Lung (tissue), 12 donors: ENCODE data around the gene NEDD9. TPM values are rescaled to one million over a fixed set of nuclear protein-coding genes. Genes with fewer than 3 reads are reported as not detected.

Experiments used
- ATAC-seq: fragments of 200-7000 bp; cut with Tn5 transposase; one replicate; pipeline ENCODE4 v1.9.1; 2020; ENCODE audit warnings: moderate number of reproducible peaks; ENCODE audit not compliant: insufficient read depth, low FRiP score
- DNase-seq, 3 donors: peaks; one replicate each; pipeline ENCODE4 v3.0.0-alpha.2; 2013 to 2017
- H3K27ac ChIP-seq, 2 donors: one replicate each; pipeline ENCODE4 v1.5.1; 2013; ENCODE audit warnings: mild to moderate bottlenecking in 2 of 2, moderate library complexity in 2 of 2, control low read depth in 1 of 2, inconsistent platforms in 1 of 2, low read depth in 1 of 2, low read length in 1 of 2
- H3K27me3 ChIP-seq, 3 donors: one replicate each; pipeline ENCODE4 v1.5.1; 2013; ENCODE audit warnings: low read length in 2 of 3; ENCODE audit not compliant: control insufficient read depth in 3 of 3, insufficient read depth in 3 of 3
- H3K36me3 ChIP-seq, 4 donors: one replicate each; pipeline ENCODE4 v1.5.1; 2013; ENCODE audit warnings: low read length in 4 of 4, mild to moderate bottlenecking in 1 of 4, moderate library complexity in 1 of 4; ENCODE audit not compliant: control insufficient read depth in 4 of 4, insufficient read depth in 4 of 4
- H3K4me1 ChIP-seq, 5 donors: one replicate each; pipeline ENCODE4 v1.5.1; 2013; ENCODE audit warnings: low read length in 5 of 5, mild to moderate bottlenecking in 2 of 5, moderate library complexity in 1 of 5; ENCODE audit not compliant: control insufficient read depth in 5 of 5, insufficient read depth in 5 of 5
- H3K4me3 ChIP-seq: one replicate; pipeline ENCODE4 v1.5.1; 2013; ENCODE audit warnings: mild to moderate bottlenecking, control low read depth, moderate library complexity
- H3K9ac ChIP-seq, 2 donors: one replicate each; pipeline ENCODE4 v1.5.1; 2013; ENCODE audit warnings: low read length in 2 of 2, control low read depth in 1 of 2; ENCODE audit not compliant: insufficient read depth in 1 of 2
- H3K9me3 ChIP-seq, 4 donors: one replicate each; pipeline ENCODE4 v1.5.1; 2013; ENCODE audit warnings: low read length in 3 of 4, mild to moderate bottlenecking in 1 of 4, moderate library complexity in 1 of 4; ENCODE audit not compliant: control insufficient read depth in 4 of 4, insufficient read depth in 3 of 4
- CTCF ChIP-seq: IDR thresholded peaks from 2 replicates; pipeline ENCODE4 v1.5.1; 2012; ENCODE audit warnings: mild to moderate bottlenecking; ENCODE audit errors: control extremely low read depth, extremely low read depth
- whole genome bisulfite sequencing, 2 donors: extraction: QIAGEN DNeasy Blood & Tissue Kit; methylation state at CpG; one replicate each; pipeline ENCODE4 v1.1.7; 2013; 5-methylcytosine and 5-hydroxymethylcytosine counted together
- polyA plus RNA-seq, 2 donors: library from polyadenylated mRNA; stranded (reverse); fragments of 200-250 nt; gene quantifications; one replicate each; pipeline ENCODE4 v1.2.1, GENCODE V29; 2013
- total RNA-seq, 2 donors: library from RNA; depleted of rRNA in 1 of 2; stranded (reverse); fragments of >200 nt in 1 of 2; gene quantifications; one replicate each; pipeline ENCODE4 v1.2.1, GENCODE V29; 2014 to 2021
- donor health status: control.
- donor health status: control.
- donor health status: Bipolar disorder and iron deficiency.
- donor health status: healthy.
- donor health status: DM: yes; HTN: yes; CAD: no.

NEDD9 gene
- total and polyA plus RNA-seq, 4 donors = 28.2 to 158 (median 125) TPM

DNA sequence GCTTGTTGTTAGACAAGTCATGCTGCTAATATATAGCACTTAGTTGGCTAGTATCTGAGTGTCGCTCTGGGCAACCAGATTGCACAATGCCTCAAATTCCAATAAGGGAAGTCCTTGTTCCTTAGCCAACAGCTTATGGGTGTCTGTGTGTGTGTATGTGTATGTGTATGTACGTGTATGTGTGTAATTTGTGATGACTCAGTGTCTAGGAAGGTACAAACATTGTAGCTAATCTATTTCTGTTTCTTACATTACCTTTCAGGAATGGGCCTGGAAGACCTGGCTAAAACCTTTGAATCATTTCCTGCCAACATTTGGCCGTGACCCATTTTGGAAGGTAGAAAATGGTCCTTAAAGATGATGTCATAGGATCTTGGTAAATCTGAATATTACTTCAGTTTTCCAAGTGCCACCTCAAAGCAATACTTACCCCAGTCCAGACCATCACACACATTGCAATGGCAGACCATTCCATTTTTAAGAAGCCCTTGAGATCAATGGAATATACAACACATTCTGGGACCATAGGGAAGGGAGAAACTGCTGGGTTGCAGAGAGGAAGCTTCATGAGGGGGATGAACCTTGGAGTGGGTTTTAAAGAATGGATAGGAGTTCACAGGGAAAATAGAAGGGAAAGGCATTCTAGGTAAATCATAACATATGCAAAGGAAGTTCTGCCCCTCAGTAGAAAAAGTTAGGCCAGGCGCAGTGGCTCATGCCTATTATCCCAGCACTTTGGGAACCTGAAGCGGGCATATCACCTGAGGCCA lies 25.1 kb downstream of the NEDD9 start:
- Histone ChIP-seq H3K36me3 (peaks cover 0 to 20% (median 6%) of the 10 kb centered on the region in 4 donors), H3K9me3 (no peaks in the 10 kb centered on the region), H3K27ac (peak overlapping the region; percentile 77 to 78), H3K4me1 (peaks cover 16 to 54% (median 29%) of the 10 kb centered on the region in 5 donors), H3K27me3 (no peaks in the 10 kb centered on the region), H3K9ac (no peak overlapping the region), H3K4me3 (no peak overlapping the region)
- ATAC-seq = peak; percentile 64
- TF ChIP-seq CTCF = no peak
- peak; percentile 81 to 94 (median 93) for DNase-seq
- 46 to 51% methylated on average over 5 of the region's 5 CpGs for WGBS, 2 donors

DNA sequence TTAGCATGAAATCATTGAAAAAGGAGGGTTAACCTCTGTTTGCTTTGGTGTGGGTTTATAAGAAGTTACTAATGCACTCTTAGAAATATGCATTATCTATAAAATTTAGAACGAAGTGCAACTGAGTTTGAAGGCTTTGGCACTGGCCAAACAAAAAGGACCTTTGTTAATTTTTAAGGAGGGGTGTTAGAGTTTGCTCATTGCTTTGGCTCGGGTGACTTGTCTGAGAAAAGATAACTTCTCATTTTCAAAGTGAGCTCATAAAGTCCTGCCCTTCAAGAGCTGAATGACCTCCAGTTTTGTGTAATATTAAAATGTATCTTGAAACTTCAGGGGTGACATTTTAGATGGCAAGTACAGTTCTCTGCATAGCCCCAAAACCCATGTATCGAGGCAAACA lies 25.9 kb downstream of the NEDD9 start:
- Histone ChIP-seq H3K27me3 (no peaks in the 10 kb centered on the region), H3K36me3 (peaks cover 0 to 19% (median 6%) of the 10 kb centered on the region in 4 donors), H3K9ac (no peak overlapping the region), H3K9me3 (no peaks in the 10 kb centered on the region), H3K4me1 (peaks cover 19 to 61% (median 27%) of the 10 kb centered on the region in 5 donors), H3K4me3 (no peak overlapping the region), H3K27ac (peak overlapping the region in 1 of 2 donors; percentile 67)
- no peak for TF ChIP-seq CTCF
- WGBS, 2 donors = 51 to 59% methylated on average over 3 of the region's 3 CpGs
- DNase-seq = peak in 2 of 3 donors; percentile 49 to 62
- ATAC-seq = peak; percentile 2

DNA sequence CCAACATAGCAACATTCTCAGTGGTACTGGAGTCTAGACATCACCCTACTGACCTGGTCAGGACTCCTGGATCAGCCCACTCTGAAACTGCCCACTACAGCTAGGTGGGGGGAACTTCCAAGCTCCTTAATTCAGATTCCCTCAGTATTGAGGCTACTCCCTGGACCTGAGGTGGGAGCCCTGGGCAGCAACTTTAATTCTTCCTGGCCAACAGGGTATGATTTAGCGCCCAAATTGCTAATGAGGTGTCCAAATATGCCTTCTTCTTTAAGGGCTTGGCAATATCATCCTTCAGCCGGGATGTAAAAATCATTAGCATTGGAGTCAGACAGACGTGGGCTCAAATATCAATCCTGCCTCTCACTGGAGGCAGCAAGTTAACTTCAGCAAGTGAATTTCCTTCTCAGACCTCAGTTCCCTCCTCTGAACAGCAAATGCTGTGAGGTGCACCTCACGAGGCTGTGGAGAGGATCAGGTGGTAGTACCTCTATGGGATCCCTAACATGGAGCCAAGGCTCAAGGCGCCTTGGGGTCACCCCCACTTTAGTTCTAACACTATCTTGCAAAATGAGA lies 27.6 kb downstream of the NEDD9 start:
- Histone ChIP-seq H3K4me1 (peaks cover 17 to 52% (median 21%) of the 10 kb centered on the region in 5 donors), H3K9me3 (no peaks in the 10 kb centered on the region), H3K27ac (peak overlapping the region in 1 of 2 donors; percentile 35), H3K4me3 (no peak overlapping the region), H3K9ac (no peak overlapping the region), H3K27me3 (no peaks in the 10 kb centered on the region), H3K36me3 (peaks cover 0 to 17% (median 4%) of the 10 kb centered on the region in 4 donors)
- no peak for TF ChIP-seq CTCF
- DNase-seq (no peak), ATAC-seq (no peak)
- WGBS, 2 donors = 91 to 94% methylated on average over 5 of the region's 5 CpGs
